H9 (cell line): Measurements from ENCODE around the gene B3GNT7. TPM values are rescaled to one million over a fixed set of nuclear protein-coding genes. Genes with fewer than 3 reads are reported as not detected.

ENCODE experiments used
- DNase-seq: peaks from one replicate; pipeline ENCODE4 v3.0.0-alpha.2; 2017
- H2AFZ ChIP-seq: one replicate; pipeline ENCODE4 v1.6.1; 2013; ENCODE audit warnings: mild to moderate bottlenecking, low read length, control low read depth, moderate library complexity
- H2AK5ac ChIP-seq: 2 replicates; pipeline ENCODE4 v1.6.1; 2013; ENCODE audit warnings: low read length, control low read depth, mixed read lengths; ENCODE audit not compliant: insufficient read length
- H2BK120ac ChIP-seq: one replicate; pipeline ENCODE4 v1.6.1; 2013; ENCODE audit warnings: low read depth, mild to moderate bottlenecking, low read length, control low read depth, inconsistent platforms; ENCODE audit not compliant: poor library complexity, severe bottlenecking
- H2BK12ac ChIP-seq: 2 replicates; pipeline ENCODE4 v1.6.1; 2013; ENCODE audit warnings: low read length, control low read depth, mixed read lengths, low read depth; ENCODE audit not compliant: insufficient read length
- H2BK15ac ChIP-seq: 2 replicates; pipeline ENCODE4 v1.6.1; 2013; ENCODE audit warnings: low read depth, low read length, control low read depth
- H2BK20ac ChIP-seq: one replicate; pipeline ENCODE4 v1.6.1; 2013; ENCODE audit warnings: low read depth, mild to moderate bottlenecking, low read length, control low read depth, inconsistent platforms; ENCODE audit not compliant: poor library complexity, severe bottlenecking
- H2BK5ac ChIP-seq: 2 replicates; pipeline ENCODE4 v1.6.1; 2013; ENCODE audit warnings: low read length, control low read depth, mixed read lengths; ENCODE audit not compliant: insufficient read length
- H3K14ac ChIP-seq: 2 replicates; pipeline ENCODE4 v1.6.1; 2013; ENCODE audit warnings: low read length, control low read depth; ENCODE audit not compliant: insufficient read depth
- H3K18ac ChIP-seq: 2 replicates; pipeline ENCODE4 v1.6.1; 2013; ENCODE audit warnings: low read depth, mild to moderate bottlenecking, mixed read lengths, low read length, control low read depth; ENCODE audit not compliant: insufficient read length
- H3K23ac ChIP-seq: 2 replicates; pipeline ENCODE4 v1.6.1; 2013; ENCODE audit warnings: low read length, control low read depth, mixed read lengths, low read depth; ENCODE audit not compliant: insufficient read length
- H3K23me2 ChIP-seq: 2 replicates; pipeline ENCODE4 v1.6.1; 2013; ENCODE audit warnings: low read depth, mild to moderate bottlenecking, mixed read lengths, low read length, control low read depth; ENCODE audit not compliant: insufficient read length, poor library complexity, severe bottlenecking
- H3K27ac ChIP-seq: 2 replicates; pipeline ENCODE4 v1.5.1; 2013; ENCODE audit warnings: low read length, control low read depth, mixed read lengths, low read depth; ENCODE audit not compliant: insufficient read length
- H3K27me3 ChIP-seq: 2 replicates; pipeline ENCODE4 v1.6.1; 2013; ENCODE audit warnings: low read length, control low read depth, inconsistent platforms; ENCODE audit not compliant: insufficient read depth
- H3K4ac ChIP-seq: 2 replicates; pipeline ENCODE4 v1.6.1; 2013; ENCODE audit warnings: low read depth, mild to moderate bottlenecking, control low read depth, inconsistent platforms, low read length, moderate library complexity
- H3K4me1 ChIP-seq: 2 replicates; pipeline ENCODE4 v1.6.1; 2013; ENCODE audit warnings: low read length, control low read depth, inconsistent platforms; ENCODE audit not compliant: insufficient read depth
- H3K4me2 ChIP-seq: 2 replicates; pipeline ENCODE4 v1.6.1; 2013; ENCODE audit warnings: low read length, control low read depth, mixed read lengths; ENCODE audit not compliant: insufficient read length, insufficient read depth
- H3K56ac ChIP-seq: 2 replicates; pipeline ENCODE4 v1.6.1; 2013; ENCODE audit warnings: low read depth, mild to moderate bottlenecking, mixed read lengths, low read length, control low read depth; ENCODE audit not compliant: insufficient read length
- H3K79me1 ChIP-seq: 2 replicates; pipeline ENCODE4 v1.6.1; 2013; ENCODE audit warnings: low read depth, mild to moderate bottlenecking, moderate library complexity, low read length, control low read depth, inconsistent platforms; ENCODE audit not compliant: insufficient read depth, poor library complexity, severe bottlenecking
- H3K79me2 ChIP-seq: 2 replicates; pipeline ENCODE4 v1.6.1; 2013; ENCODE audit warnings: low read length, control low read depth, inconsistent platforms; ENCODE audit not compliant: insufficient read depth
- H3K9ac ChIP-seq: 2 replicates; pipeline ENCODE4 v1.6.1; 2013; ENCODE audit warnings: low read length, control low read depth, mixed read lengths; ENCODE audit not compliant: insufficient read length; ENCODE audit errors: extremely low read depth
- H3K9me3 ChIP-seq: one replicate; pipeline ENCODE4 v1.6.1; 2013; ENCODE audit warnings: low read depth, low read length, inconsistent platforms; ENCODE audit not compliant: control insufficient read depth
- H3T11ph ChIP-seq: one replicate; pipeline ENCODE4 v1.6.1; 2013; ENCODE audit warnings: mild to moderate bottlenecking, low read length, control low read depth, inconsistent platforms
- H4K20me1 ChIP-seq: one replicate; pipeline ENCODE4 v1.6.1; 2013; ENCODE audit not compliant: control insufficient read depth, insufficient read length, insufficient read depth
- H4K5ac ChIP-seq: 2 replicates; pipeline ENCODE4 v1.6.1; 2013; ENCODE audit warnings: low read depth, mild to moderate bottlenecking, mixed read lengths, low read length, control low read depth; ENCODE audit not compliant: insufficient read length
- H4K8ac ChIP-seq: replicated peaks from 2 replicates; pipeline ENCODE4 v1.6.1; 2013; ENCODE audit warnings: low read length, control low read depth, mixed read lengths, low read depth; ENCODE audit not compliant: insufficient read length
- H4K91ac ChIP-seq: 2 replicates; pipeline ENCODE4 v1.6.1; 2013; ENCODE audit warnings: low read depth, mild to moderate bottlenecking, moderate library complexity, mixed read lengths, low read length, control low read depth; ENCODE audit not compliant: insufficient read length
- H3K27ac Mint-ChIP-seq, 3 experiments: 2 replicates in 2 of 3; 3 replicates in 1 of 3; pipeline ENCODE4 v1.8.0; 2020 to 2021; ENCODE audit warnings: mixed read lengths in 3 of 3, mild to moderate bottlenecking in 1 of 3, moderate library complexity in 1 of 3
- H3K27me3 Mint-ChIP-seq: 2 replicates; pipeline ENCODE4 v1.8.0; 2021; ENCODE audit warnings: low read depth, mild to moderate bottlenecking, moderate library complexity, mixed read lengths
- H3K36me3 Mint-ChIP-seq, 3 experiments: 2 replicates in 2 of 3; 3 replicates in 1 of 3; pipeline ENCODE4 v1.8.0; 2020 to 2021; ENCODE audit warnings: low read depth in 3 of 3, mixed read lengths in 3 of 3; ENCODE audit not compliant: insufficient read depth in 1 of 3
- H3K4me1 Mint-ChIP-seq, 2 experiments: 2 replicates each; pipeline ENCODE4 v1.8.0; 2020; ENCODE audit warnings: mixed read lengths in 2 of 2
- H3K4me3 Mint-ChIP-seq, 2 experiments: 2 replicates in 1 of 2; 3 replicates in 1 of 2; pipeline ENCODE4 v1.8.0; 2020 to 2021; ENCODE audit warnings: mild to moderate bottlenecking in 2 of 2, mixed read lengths in 2 of 2, moderate library complexity in 1 of 2
- H3K9me3 Mint-ChIP-seq, 2 experiments: 2 replicates in 1 of 2; 3 replicates in 1 of 2; pipeline ENCODE4 v1.8.0; 2020; ENCODE audit warnings: mild to moderate bottlenecking in 2 of 2, mixed read lengths in 2 of 2, moderate library complexity in 1 of 2
- CTCF ChIP-seq: fragments of 200-600 bp; sonication (generic); conservative IDR thresholded peaks from 3 replicates; pipeline ENCODE4 v1.8.0; 2021; ENCODE audit warnings: antibody characterized with exemption, mild to moderate bottlenecking
- WGBS: extraction: QIAGEN DNeasy Blood & Tissue Kit; methylation state at CpG from one replicate; pipeline ENCODE4 v1.1.7; 2013; ENCODE audit warnings: missing lambda C conversion rate, low lambda C conversion rate, mixed read lengths; ENCODE audit not compliant: insufficient read length; ENCODE audit errors: extremely low coverage; 5-methylcytosine and 5-hydroxymethylcytosine counted together
- total RNA-seq: library from RNA; stranded (reverse); gene quantifications from 2 replicates; pipeline ENCODE4 v1.2.1, GENCODE V29; 2021

Gene B3GNT7
- total RNA-seq, 1 experiment from 2014 or later = 42.2 TPM

- Mint-ChIP-seq H3K27me3 (no peaks in the 10 kb centered on the region), H3K4me1 (peaks cover 11 to 14% of the 10 kb centered on the region in 2 experiments), H3K27ac (no peak overlapping the region), H3K9me3 (no peaks in the 10 kb centered on the region), H3K36me3 (peaks cover 5 to 13% (median 12%) of the 10 kb centered on the region in 3 experiments; a peak in 5 of 7 replicates), H3K4me3 (no peak overlapping the region)
- Histone ChIP-seq H2AFZ (no peak overlapping the region), H4K91ac (no peak overlapping the region), H3K9ac (no peak overlapping the region), H2BK20ac (no peak overlapping the region), H3T11ph (no peak overlapping the region), H3K79me2 (no peaks in the 10 kb centered on the region), H2AK5ac (no peak overlapping the region), H2BK120ac (no peak overlapping the region), H3K27ac (no peak overlapping the region), H3K4me1 (no peaks in the 10 kb centered on the region), H3K27me3 (no peaks in the 10 kb centered on the region), H3K18ac (no peak overlapping the region), H3K23ac (no peak overlapping the region), H4K20me1 (no peaks in the 10 kb centered on the region), H3K4ac (no peak overlapping the region), H2BK5ac (no peak overlapping the region), H4K5ac (no peak overlapping the region), H3K14ac (no peak overlapping the region), H3K79me1 (no peaks in the 10 kb centered on the region), H3K9me3 (no peaks in the 10 kb centered on the region), H3K56ac (no peak overlapping the region), H3K4me2 (no peak overlapping the region), H2BK15ac (no peak overlapping the region), H2BK12ac (no peak overlapping the region), H3K23me2 (no peaks in the 10 kb centered on the region), H4K8ac (no peak overlapping the region)
- no peak for DNase-seq
- TF ChIP-seq CTCF = no peak
- WGBS = no CpG with 5 or more reads among the region's 5 CpGs
These were observed 48.4 kb upstream of the B3GNT7 start for GRCh38 chr2:231347081-231347480.
